Hepatocyte (in vitro differentiated cells): ENCODE results near the gene FBXL7.

Experiments
- CTCF ChIP-seq: fragments of 200-600 bp; sonication (generic); IDR thresholded peaks from 2 replicates; pipeline ENCODE4 v1.5.1; 2016; ENCODE audit warnings: antibody characterized with exemption, mild to moderate bottlenecking; ENCODE audit not compliant: poor library complexity
- EZH2 ChIP-seq: fragments of 200-600 bp; sonication (generic); IDR thresholded peaks from 2 replicates; pipeline ENCODE4 v1.6.1; 2016; ENCODE audit warnings: antibody characterized with exemption, mild to moderate bottlenecking, borderline replicate concordance
- EZH2phosphoT487 ChIP-seq: fragments of 200-600 bp; sonication (generic); IDR thresholded peaks from one replicate; pipeline ENCODE4 v1.6.1; 2018; ENCODE audit warnings: antibody characterized with exemption, mild to moderate bottlenecking, low read depth, moderate library complexity; ENCODE audit not compliant: unreplicated experiment, severe bottlenecking

- TF ChIP-seq EZH2 (no peak), CTCF (no peak), EZH2phosphoT487 (no peak)
Measured at GRCh38 chr5:15570491-15570890, 70.5 kb downstream of the FBXL7 start.
